ENCODE results near the gene DYRK4.
"Not testable (repeated sequence)": the region's sequence is repeated elsewhere in the genome, so short reads cannot be mapped to it uniquely, and the experiment has no call there.

The DYRK4 gene, protein sequence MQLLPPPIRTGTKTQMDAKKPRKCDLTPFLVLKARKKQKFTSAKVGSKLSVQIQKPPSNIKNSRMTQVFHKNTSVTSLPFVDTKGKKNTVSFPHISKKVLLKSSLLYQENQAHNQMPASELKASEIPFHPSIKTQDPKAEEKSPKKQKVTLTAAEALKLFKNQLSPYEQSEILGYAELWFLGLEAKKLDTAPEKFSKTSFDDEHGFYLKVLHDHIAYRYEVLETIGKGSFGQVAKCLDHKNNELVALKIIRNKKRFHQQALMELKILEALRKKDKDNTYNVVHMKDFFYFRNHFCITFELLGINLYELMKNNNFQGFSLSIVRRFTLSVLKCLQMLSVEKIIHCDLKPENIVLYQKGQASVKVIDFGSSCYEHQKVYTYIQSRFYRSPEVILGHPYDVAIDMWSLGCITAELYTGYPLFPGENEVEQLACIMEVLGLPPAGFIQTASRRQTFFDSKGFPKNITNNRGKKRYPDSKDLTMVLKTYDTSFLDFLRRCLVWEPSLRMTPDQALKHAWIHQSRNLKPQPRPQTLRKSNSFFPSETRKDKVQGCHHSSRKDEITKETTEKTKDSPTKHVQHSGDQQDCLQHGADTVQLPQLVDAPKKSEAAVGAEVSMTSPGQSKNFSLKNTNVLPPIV

DNA sequence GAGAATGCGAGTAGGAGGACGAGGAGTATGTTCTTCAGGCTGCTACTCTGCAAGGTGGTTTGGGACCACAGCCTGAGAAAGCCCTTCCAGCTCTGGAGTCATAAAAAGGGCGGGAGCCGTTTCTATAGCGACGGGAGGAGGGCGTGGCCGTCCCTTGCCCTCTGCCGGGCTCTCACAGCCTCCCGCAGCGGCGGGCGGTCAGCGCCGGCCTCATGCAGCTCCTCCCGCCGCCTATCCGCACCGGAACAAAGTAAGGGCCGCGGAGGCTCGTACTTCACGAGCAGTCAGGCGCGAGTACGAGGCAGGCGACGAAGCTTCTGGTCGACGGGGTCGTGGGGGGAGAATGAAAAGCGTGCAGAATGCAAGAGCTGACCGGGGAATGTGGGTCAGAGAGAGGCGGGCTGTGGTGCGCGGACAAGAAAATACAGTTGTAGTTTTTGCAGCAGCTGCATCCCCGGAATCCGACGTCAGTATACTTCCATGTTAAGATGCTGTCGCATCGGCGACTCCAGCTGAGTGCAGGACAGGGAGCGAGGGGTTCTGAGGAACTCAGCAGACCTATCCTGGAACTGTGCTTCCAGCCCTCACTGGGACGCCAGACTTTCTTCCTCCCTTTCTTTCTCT, at the start of gene DYRK4:
TSS of gene DYRK4 (plus strand) at position 175 of the 624 bp plus-strand sequence. CDS start at position 213, 38 bp downstream.
- DNase-seq = no peak

DNA sequence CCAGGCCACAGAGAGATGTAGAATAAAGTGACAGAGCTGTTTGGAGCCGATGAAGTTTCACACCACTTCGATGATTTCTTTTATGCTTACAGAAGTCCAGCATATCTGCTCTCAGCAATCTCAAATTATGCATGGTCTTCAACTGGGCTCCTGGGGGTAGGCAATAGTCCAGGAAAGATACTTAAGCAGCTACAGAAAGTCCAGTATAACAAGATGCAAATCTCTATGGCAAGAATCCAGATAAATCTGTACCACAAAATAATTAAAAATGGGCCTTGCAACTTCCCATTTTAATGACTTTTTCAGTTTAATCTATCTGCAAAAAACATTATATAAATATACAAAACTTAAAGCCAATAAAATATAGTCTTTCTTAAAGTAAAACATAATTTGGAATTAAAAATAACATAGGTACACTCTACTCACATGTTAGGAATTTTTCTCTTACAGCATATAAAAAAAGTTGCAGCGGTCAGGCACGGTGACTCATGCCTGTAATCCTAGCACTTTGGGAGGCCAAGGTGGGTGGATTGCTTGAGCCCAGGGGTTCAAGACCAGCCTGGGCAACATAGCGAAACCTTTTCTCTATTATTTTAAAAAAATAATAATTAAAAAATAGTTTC, 43.8 kb upstream of the DYRK4 start:
- DNase-seq = no peak

DNA sequence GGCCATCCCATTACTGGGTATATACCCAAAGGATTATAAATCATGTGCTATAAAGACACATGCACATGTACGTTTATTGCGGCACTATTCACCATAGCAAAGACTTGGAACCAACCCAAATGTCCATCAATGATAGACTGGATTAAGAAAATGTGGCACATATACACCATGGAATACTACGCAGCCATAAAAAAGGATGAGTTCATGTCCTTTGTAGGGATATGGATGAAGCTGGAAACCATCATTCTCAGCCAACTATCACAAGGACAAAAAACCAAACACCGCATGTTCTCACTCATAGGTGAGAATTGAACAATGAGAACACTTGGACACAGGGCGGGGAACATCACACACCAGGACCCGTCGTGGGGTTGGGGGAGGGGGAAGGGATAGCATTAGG, 38.6 kb upstream of the DYRK4 start:
- DNase-seq = not testable (repeated sequence)

DNA sequence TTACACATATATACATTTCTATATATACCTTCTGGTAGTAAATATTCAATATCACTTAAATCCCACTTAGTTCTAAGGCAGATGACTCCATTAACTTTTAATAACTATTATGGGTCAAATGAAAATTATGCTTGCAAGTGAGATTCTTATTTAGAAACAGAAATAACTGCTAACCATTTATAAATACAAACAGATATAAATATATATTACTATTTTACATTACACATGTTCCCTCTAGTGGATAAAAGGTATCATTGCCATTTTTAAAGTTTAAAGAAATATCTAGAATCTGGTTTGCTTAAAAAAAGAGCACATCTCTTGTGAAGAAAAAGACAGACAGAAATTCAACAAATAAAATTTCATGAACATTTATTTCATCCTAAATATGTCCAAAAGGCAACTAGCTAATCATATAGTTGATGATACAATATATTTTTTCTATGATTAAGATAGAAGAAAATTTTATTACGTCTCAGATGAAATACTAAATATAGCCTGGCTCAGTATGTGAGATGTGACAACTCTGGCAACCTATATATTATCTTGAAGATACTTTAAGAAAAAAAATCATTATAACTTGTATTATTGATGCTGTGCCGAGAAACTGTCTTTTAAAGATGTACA, 35.0 kb upstream of the DYRK4 start:
- no peak for DNase-seq

DNA sequence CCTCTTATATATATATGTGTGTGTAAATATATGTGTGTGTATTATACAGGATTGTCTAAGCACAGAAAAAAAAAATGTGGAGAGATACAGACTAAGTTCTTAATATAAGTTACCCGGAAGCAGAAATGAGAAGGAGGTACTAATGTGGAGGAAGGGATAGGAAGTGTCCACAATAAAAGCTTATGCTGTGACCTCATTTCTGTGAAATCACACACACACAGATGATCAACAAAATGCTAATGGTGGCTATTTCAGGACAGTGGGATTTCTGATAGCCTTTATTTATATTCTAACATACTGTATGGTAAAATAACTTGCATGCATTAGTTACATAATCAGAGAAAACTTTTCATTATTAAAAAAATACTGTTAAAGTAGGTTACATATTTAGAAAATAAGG, 31.8 kb upstream of the DYRK4 start:
- DNase-seq = no peak

DNA sequence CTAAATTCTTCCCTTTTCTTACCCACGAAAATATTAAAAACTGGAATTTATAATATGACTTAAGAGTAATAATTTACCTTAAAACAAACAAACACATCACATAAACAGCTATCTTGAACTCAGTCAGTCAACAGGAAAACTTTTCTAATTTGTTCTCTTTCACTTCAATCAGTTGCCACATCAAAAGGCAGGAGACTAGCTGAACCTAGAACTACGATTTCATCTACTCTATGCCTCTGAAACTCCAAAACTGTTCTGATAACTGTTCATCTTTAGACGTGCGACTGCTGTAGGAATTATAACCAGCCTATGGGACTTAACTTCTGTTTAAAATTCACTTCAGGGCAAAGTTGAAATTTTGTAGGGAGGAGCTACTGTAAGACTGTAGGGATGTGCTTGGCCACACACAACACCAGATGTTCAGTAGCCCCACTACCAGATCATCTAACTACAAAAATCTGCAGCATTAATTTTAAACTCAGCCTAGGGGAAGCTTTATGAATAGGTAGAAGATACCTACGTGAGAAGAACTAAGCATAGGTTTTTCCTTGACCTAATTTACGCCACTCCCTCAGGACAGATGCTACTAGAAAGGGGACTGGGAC, 30.9 kb upstream of the DYRK4 start:
- DNase-seq = no peak

DNA sequence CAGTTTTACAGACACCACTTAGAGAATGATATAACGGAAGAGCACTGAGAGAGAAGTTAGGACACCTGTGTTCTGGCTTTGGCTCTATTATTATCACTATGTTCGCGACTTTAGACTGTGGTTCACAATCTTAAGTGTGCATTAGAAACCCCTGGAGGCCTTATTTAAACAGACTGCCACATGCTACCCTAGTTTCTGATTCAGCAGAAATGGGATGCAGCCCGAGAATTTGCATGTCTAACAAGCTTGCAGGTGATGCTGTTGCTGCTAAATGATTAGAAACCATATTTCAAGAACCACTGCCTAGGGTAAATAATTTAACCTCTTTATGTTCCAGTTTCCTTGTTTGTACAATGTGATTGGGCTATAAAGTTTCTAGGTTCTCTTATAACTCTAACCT, 26.9 kb upstream of the DYRK4 start:
- no peak for DNase-seq

DNA sequence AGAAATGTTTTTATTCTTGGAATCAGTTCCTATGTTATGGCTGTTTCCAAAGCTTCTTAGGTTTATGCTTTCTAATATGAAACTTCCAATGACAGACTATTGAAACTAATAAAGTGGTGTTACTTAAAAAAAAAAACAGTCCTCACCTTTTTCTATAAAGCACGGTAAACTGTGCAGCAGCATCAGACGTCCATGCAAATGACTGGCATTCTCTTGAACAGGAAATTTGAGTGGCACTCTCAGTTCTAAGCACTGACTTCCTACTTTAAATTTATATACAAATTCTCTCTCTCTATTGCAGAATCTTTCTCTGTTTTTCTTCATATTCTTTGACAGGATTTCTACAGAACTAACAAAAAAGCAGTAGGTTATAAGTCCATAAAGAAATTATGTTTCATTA, 26.1 kb upstream of the DYRK4 start:
- no peak for DNase-seq

DNA sequence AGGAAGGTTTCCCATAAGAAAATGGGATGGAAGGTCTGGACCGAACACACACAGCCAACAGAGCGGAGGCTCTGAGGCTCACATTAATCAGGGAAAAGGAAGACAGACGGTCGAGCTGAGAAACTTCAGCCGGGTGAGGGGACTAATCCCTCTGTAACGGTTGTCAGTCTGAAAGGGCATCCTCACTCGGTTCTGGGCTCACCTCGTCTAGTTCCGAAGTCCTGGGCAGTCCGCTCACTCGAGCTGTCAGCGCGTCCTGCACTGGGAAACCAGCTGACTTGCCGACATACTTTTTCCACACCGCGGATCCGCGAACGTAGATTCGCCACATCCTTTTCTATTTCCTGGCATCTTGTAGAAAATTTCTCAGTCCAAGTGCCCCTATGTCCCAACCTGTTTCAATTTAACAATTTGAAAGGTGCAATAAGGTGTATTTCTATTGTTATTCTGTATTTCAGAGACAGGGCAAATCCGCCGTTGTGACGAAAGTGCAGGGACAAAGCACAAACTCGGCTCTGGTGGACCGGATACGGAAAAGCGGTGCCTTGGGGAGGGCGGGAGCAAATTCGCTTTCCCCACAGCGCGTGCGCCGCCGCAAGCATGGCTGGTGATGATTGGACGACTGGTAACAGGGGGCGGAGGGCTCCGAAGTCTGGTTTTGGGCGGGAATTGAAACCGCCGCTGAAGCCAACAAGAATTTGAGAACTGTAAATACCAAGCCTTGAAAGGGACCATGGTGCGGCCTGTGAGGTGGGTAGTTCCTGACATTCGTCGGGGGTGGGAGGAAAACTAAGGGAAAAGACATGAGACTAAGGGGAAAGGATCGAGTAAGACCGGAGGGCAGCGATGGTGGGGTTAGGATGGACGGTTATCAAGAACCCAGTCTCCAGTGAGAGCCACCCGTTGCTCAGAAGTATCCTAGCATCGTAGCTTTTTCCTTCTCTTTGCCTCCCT, 23.5 kb upstream of the DYRK4 start, which contains the start of gene RAD51AP1:
TSS of gene RAD51AP1 (plus strand) at position 684 of the 954 bp plus-strand sequence. CDS start at position 734, 50 bp downstream.
- DNase-seq = peak; percentile 97

DNA sequence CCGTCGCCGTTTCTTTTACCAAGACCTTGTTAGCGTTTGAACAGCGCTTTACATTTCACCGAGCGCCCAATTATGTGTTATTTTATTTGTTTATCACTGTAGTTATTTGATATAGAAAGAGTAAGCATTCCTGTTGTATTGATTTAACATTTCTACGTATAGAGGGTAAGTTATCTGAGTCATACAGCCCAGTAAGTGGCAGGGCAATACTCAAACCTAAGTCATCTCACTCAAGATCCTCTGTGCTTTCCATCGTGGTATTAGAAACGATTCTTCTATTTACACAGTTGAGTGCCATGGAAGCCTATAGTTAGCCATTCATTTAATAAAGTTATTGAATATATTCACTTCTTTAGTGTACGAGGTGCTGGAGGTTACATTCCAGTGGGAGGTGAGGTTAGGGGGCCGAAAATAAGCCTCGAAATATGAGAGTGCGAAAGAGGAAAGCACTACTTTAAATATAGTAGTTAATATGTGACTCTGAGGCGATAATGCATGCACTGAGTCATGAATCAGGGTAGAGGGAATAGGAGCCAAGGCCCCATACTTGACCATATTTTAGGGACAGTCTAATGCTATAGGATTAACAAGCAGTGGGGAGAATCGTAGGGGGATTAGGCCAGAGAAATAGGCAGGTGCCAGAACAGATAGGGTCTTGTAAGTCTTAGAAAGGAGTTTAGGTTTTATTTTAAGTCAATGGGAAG, 22.7 kb upstream of the DYRK4 start:
- peak; percentile 14 for DNase-seq

DNA sequence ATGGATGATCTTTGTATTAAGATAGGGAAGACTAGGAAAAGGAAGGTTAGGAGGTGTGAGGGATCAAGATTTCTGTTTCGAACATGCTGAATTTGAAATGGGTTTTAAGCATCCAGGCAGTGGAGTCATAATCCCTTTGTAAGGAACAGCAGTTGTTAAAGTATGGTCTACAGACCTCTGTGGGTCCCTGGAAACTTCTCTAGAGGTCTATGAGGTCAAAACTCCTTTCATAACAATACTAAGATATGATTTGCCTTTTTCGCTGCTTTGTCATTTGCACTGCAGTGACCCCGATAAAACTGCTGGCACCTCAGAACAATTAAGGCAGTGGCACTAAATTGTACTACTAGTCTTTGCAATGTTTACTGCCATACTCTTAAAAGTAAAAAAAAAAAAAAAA, 21.8 kb upstream of the DYRK4 start:
- DNase-seq = peak; percentile 40

DNA sequence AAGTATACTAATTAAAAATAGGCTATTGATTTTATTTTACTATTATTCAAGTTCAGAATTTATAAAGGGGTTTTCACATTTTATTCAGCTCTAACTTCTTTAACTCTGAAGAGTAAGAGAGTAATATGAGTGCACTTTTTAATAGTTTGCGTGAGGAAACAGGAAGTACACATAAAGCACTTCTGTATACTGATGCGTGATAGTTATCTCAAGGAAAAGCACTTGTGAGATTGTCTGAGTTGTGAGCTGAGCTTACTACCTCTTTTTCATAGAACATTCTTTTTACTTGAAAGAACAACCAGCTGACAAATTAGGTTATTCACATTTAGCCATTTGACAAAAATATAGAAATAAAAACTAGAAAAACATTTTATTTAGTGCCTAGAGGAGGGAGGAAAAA, 21.4 kb upstream of the DYRK4 start:
- no peak for DNase-seq

DNA sequence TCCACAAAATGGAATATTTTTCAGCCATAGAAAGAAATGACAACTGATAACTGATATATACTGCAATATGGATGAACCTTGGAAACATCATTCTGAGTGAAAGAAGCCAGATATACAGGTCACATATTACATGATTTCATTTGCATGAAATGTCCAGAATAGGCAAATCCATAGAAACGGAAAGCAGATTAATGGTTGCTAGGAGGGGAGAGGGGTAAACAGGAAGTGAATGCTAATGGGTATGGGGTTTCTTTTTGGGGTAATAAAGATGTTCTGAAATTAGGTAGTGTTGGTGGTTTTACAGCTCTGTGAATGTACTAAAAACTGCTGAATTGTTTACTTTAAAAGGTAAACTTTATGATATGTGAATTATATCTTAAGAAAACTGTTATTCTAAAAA, 16.8 kb upstream of the DYRK4 start:
- DNase-seq = no peak

DNA sequence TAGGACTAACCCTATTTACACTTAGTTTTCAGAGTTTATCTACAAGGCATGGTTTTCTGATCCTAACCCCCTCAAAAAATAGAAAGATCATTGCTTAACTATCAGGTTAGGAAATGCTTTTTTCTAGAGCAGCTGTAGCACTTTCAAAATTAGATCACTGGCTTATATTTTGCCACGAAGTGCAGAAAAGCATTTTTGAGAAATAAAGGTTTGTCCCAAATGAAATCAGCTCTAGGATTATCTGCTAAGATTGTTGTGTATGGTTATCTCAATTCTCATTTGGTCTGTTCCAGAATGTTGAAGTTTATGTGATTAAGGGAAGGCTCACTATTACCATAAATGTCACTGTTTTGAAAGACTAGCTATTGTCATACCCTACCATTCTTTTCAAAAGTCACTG, 9.8 kb upstream of the DYRK4 start:
- no peak for DNase-seq

DNA sequence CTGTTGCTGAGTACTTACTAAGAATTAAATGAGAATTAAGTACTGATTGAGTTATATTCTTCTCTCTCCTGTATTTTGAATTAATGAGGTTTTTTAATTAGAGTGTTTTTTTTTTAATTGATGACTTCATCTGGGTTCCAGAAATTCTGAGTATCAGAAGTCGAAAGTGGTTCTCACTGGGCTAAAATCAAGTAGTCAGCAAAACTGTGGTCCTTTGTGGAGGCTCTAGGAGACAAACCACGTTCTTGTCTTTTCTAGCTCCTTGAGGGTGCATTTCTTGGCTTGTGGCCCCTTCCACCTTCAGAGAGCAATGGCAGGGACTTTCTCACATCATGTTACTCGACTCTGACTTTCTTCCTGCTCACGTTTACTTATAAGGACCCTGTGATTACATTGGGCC, 8.1 kb upstream of the DYRK4 start:
- no peak for DNase-seq

DNA sequence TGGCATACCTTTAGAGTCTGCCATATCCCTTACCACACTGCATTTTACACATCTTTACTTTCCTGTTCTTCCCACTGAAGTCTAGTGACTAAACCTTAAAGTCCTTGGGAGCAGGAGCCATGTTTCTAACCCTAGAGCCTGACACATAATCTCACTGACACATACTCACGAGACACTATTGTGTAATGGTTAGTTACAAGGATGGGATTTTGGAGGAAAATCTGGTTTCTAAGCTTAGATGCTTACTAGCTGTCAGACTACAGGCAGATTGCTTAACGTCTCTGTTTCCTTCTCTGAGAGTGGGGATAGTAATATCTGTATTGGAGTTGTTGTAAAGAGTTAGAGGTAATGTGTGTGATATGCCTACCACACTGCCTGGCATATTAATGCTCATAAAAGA, 6.2 kb upstream of the DYRK4 start:
- DNase-seq = no peak

DNA sequence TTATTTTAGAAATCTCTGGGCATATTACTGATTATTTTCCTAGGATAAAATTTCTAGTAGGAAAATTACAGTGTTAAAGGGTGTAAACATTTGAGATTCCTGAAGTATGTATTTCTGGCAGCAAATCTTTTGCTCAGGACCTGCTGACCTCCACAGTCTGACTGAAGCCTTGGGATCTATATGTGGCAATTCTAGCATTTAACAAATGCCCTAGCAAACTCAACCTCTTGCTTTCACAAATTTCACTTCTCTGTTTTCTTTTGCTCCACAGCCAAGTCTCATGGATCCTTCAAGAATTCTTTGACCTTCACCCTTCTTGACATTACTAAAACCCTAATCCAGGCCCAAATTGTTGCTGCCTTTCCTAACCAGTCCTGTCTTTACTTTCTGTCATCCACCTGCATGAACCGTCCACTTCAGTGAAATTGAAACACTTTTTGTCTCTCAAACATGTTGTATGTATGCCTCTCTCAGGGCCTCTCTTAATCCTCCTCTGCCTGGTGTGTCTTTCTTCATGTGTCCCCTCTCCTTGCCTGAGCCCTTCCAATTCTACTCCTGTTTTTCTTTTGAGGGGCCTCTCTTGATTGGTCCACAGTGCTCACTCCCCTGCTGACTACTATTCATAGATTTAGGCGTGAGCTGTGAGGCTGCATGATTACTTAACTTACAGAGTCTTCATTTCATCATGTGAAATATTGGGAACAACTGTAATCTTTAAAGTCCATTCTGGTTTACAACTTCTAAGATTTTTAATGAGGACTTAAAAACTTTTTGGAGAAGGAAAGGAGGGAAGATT, 5.1 kb upstream of the DYRK4 start:
- DNase-seq = no peak

DNA sequence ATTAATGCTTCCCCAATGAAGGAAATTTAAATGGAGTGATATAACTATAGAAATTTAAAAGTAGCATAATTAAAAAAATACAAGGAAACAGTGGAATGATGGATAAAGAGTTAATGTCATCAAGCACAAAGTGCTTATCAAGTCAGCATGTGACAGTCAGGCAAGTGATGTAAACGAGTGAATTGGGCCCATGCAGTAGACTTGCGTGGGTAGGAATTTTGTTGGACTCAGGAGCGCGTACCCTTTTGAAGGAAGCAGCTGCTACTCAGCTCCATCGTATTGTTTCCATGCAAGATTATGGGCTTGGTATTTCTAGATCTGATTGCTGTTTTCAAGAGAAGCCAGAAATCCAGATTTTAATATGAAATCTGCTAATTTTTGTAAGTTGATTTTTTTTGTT, 4.4 kb upstream of the DYRK4 start:
- DNase-seq = no peak

DNA sequence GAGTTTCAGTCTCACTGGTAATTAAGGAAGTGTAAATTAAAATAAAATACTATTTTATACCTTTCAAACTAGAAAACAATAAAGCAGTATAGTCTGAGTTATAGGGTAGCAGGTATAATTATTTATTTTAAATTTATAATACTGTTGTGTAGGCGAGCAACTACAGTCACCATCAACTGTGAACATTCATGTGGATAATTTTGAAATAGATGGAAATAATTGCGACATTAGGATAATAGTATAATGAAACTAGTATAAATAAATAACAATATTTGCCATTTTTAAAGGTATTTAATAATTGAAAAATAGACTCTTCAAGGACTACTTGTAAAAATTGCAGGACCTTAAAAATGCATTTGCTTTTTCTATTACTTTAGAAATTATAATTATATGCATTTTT, 3.8 kb upstream of the DYRK4 start:
- no peak for DNase-seq

DNA sequence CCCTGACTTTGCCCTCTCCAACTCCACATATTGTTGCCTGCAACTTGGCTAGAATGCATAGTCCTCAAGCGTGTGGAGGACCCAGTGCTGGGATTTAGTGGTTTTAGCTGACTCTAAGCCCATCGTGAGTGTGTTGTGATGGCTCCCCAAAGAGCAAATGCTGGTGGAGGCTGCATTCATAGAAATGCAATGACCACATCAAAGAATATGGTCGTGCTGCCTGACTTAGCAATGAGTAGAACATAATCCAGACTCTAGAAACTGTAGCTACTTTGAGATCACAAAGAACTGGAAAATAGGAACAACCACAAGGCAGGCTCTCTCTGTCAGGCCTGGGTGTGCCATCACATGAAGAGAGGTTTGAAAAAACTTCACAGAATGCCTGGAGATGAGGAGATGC, 1.3 kb downstream of the DYRK4 start:
- DNase-seq = no peak

Data from activated CD4-positive, alpha-beta T cell treated with anti-CD3 and anti-CD28 coated beads, Interleukin-2, Interleukin-6, amounts not matched to agents 100 ng/mL and 50 ng/mL, durations not matched to agents 16 hours and 8 hours (primary cell).